HL-60/S4 treated with phorbol 12-myristate 13-acetate at 8.2 ng/mL for 4 days and 3 days (cell line): ENCODE data around the gene ATG9A.
"Not testable (repeated sequence)": the region's sequence is repeated elsewhere in the genome, so short reads cannot be mapped to it uniquely, and the experiment has no call there.

Experiments used
- in situ Hi-C: fragments of 300-500 bp; cut with MboI; formaldehyde crosslinking; loops from 2 replicates; pipeline ENCODE4 v1.15.0; 2022; ENCODE audit warnings: low sequenced_read_pairs

The ATG9A gene, protein sequence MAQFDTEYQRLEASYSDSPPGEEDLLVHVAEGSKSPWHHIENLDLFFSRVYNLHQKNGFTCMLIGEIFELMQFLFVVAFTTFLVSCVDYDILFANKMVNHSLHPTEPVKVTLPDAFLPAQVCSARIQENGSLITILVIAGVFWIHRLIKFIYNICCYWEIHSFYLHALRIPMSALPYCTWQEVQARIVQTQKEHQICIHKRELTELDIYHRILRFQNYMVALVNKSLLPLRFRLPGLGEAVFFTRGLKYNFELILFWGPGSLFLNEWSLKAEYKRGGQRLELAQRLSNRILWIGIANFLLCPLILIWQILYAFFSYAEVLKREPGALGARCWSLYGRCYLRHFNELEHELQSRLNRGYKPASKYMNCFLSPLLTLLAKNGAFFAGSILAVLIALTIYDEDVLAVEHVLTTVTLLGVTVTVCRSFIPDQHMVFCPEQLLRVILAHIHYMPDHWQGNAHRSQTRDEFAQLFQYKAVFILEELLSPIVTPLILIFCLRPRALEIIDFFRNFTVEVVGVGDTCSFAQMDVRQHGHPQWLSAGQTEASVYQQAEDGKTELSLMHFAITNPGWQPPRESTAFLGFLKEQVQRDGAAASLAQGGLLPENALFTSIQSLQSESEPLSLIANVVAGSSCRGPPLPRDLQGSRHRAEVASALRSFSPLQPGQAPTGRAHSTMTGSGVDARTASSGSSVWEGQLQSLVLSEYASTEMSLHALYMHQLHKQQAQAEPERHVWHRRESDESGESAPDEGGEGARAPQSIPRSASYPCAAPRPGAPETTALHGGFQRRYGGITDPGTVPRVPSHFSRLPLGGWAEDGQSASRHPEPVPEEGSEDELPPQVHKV

GRCh38 chr2:219229305-219230058, at the start of gene ATG9A, which contains the start of gene ANKZF1:
ATG9A (minus strand) TSS chr2:219229636; CDS start chr2:219228024, 1,612 bp downstream.
ANKZF1 (plus strand) TSS chr2:219229806; CDS start chr2:219230258, 452 bp downstream.
- in situ Hi-C loops: no loop called here

GRCh38 chr2:219278655-219279150, 49.3 kb upstream of the ATG9A start:
- in situ Hi-C loops: no loop called here

GRCh38 chr2:219277703-219278654, 48.5 kb upstream of the ATG9A start:
- in situ Hi-C loops: no loop called here

DNA sequence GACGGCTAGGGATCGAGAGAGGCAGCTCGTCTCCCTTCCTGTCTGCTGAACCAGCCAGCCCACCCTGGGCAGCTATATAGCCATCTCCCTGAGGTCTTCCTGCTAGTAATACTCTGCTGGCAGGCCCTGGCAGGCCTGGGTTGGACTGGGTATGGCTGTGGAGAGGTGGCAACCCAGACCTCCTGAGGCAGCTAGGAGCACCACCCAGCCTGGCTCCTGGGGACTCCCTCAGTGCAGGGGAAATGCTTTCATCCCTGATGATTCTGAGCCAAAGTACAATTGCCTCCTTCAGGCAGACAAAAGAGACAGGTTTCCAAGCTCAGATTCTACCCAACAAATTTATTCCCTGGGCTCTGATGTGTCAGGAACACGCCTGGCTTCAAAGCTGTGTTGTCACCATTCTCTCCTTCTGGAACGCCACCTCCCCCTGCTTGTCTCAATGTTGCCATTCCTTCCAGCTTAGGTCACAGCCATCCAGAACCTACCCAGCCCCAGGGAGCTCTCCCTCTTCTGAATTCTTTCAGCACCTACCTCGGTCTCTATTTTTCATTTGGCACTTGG, 45.0 kb upstream of the ATG9A start:
- in situ Hi-C loops: no loop called here

- in situ Hi-C loops: no loop called here
Measured at GRCh38 chr2:219273937-219274336, 44.5 kb upstream of the ATG9A start.

- in situ Hi-C loops: no loop called here
Measured at GRCh38 chr2:219272995-219273394, 43.6 kb upstream of the ATG9A start.

DNA sequence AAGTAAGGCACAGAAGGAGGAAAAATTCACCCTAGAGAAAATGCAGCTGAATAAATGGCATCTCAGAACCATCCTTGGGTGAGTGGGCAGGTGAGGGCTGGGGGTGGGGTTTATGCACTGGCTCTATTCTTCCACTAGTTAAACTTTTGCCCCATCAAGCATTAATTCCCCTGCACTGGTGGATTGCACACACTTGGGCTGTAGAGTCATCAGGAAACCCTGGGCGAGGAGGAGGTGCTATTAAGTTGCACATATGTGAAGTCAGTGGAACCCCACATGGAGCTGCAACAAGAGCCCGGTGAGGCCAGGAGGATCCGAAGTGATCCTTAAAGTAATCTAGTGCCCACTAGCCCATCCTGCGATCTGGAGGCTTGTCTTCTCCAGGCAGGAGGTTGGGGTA, 42.9 kb upstream of the ATG9A start:
- in situ Hi-C loops: no loop called here

- in situ Hi-C loops: no loop called here
Measured at GRCh38 chr2:219271021-219271420, 41.6 kb upstream of the ATG9A start.

- in situ Hi-C loops: no loop called here
Measured at GRCh38 chr2:219270055-219270372, 40.6 kb upstream of the ATG9A start.

DNA sequence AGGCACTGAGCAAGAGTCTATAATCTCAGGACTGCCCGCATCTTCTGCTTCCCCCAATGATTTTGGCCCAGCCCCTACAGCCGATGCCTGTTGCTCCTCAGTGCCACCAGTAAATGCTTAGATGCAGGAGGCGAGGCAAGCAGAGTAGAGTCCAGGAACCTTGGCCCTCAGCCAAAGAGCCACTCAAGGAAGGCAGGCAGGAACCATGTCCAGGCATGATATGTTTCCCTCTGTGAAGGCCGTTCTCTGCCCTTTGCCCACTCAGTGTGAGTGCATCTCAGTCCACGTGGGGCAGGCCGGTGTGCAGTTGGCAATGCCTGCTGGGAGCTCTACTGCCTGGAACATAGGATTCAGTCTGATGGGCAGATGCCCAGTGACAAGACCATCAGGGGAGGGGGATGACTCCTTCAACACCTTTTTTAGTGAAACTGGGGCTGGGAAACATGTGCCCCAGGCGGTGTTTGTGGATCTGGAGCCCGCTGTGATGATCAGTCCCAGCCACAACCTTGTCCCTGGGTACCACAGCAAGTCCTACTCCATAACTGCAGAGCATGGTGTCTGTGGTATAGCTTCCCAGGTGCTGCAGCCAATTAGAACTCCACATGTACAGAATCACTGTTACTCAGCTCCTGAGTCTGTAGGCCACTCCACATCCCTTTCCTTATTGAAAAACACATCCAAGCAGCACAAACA, 40.1 kb upstream of the ATG9A start:
- in situ Hi-C loops: no loop called here

GRCh38 chr2:219268294-219268693, 38.9 kb upstream of the ATG9A start:
- in situ Hi-C loops: no loop called here

- in situ Hi-C loops: no loop called here
Measured at GRCh38 chr2:219266886-219267285, 37.5 kb upstream of the ATG9A start.

- in situ Hi-C loops: no loop called here
Measured at GRCh38 chr2:219266232-219266631, 36.8 kb upstream of the ATG9A start.

GRCh38 chr2:219261024-219261855, 31.8 kb upstream of the ATG9A start:
- in situ Hi-C loops: no loop called here

GRCh38 chr2:219258942-219259341, 29.5 kb upstream of the ATG9A start:
- in situ Hi-C loops: not testable (repeated sequence)

GRCh38 chr2:219254590-219255201, 25.3 kb upstream of the ATG9A start:
- in situ Hi-C loops: no loop called here

DNA sequence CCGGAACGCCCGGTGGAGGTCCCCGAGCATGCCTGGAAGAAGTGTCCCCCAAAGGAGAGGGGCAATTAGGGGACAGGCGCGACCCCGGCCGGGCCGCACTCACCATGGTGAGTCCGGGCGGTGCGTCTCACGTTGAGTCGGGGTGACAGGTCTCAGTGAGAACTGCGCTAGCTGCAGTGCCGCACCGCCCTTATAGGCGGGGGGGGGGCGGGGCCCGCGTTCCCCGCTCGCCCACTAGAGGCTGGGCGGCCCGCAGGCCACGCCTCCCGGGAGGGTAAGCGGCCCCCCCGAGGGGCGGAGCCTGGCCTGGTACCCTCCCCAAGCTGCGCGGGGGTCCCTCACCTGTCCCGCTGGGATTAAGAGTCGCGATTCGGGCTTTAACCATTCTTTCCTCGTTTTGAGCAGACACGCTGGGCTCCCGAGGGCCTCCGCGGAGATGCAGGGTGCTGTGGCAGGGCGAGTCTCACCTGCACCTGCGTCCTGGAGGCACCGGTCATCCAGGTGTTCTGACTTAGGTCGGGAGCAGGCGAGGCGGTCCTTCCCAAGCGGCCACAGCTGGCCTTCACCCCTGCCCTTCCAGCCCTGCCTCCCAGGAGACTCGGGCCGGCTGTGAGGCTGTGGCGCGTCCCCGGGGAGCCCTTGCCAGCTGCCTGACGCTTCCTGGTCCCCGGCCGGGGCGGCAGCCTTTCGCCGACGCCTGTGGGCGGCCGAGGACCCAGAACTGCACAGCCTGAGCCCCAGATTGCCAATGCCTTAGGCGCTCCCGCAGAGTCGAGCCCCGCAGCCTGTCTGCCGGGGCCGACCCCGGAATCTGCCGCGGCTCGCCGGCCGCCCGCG, 24.5 kb upstream of the ATG9A start, which contains the start of gene TUBA4A:
TSS of gene TUBA4A (minus strand) at position 166 of the 837 bp plus-strand sequence. CDS start at position 106, 60 bp downstream.
- in situ Hi-C loops: no loop called here
